GM18951 (cell line): ENCODE results near the gene ZC2HC1C.
A peak's percentile ranks its signal among the peaks of the same experiment; 100 is the strongest.

Source experiments
- POLR2A ChIP-seq: IDR thresholded peaks from 4 replicates; pipeline ENCODE4 v1.6.1; 2011; ENCODE audit warnings: mild to moderate bottlenecking; ENCODE audit not compliant: insufficient read length, insufficient read depth; ENCODE audit errors: extremely low read depth
- in situ Hi-C: fragments of 300-500 bp; cut with MboI; formaldehyde crosslinking; loops from one replicate; pipeline ENCODE4 v1.12.0; 2022; ENCODE audit warnings: low sequenced_read_pairs, mixed read lengths, inconsistent platforms; ENCODE audit not compliant: unreplicated experiment

ZC2HC1C gene

DNA sequence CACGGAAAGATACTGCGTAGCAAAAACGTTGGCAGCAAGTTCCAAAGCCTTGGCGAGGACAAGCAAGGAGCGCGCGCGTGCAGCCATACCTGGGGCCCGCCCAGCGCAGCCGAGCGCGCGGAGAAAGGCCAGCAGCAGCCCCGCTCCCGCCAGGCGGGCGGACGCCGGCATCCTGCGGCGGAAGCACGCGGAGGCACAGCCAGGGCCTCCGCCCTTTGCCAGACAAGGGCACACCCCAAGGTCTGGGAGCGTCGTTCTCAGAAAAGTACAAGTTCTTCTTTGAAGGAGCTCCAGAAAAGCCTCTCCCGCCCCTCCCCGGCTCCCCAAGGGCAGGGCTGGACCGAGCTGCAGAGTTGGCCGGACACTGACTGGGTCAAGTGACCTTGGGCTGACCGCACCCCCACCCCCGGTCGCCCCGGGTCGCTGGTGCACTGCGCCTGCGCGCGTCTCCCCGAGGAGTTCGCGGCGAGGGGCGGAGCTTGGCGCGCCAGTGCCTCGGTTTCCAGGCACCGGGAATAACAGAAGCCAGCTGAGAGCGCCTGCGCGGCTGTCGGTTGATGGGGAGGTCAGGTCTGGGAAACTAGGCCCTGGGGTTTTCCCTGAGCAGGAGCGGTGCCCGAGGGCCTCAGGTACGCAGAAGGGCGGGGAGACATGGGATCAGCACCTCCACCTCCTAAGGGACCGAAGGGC, at the start of gene ZC2HC1C:
Gene ZC2HC1C, plus strand, starts transcription at position 521 of the 690 bp plus-strand sequence. CDS start 933 bp downstream, outside the sequence.
- peak; percentile 85 for TF ChIP-seq POLR2A
- in situ Hi-C loops: no loop called here

DNA sequence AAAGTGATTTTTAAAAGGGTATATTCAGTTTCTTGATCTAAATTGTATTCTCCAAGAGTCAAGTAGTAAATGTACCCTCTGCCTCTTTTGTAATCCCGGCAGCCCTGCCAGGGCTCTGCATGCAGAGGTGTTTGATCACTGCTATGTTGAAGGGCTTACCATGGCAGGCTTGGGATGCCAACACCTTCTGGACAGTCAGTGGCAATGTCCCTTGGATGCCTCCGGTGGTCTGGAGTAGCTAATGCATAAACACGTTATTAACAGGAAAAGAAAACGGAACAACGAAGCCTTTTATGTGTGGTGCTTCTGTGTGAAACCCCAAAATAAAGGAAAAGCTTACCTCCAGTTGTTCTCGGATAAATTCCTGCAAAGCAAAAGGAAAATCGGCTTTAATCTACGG, 46.8 kb upstream of the ZC2HC1C start:
- in situ Hi-C loops: no loop called here
- TF ChIP-seq POLR2A: no peak

GRCh38 chr14:75023108-75023507, 46.3 kb upstream of the ZC2HC1C start:
- no peak for TF ChIP-seq POLR2A
- in situ Hi-C loops: no loop called here

GRCh38 chr14:75025082-75025481, 44.4 kb upstream of the ZC2HC1C start:
- in situ Hi-C loops: no loop called here

GRCh38 chr14:75025876-75026275, 43.6 kb upstream of the ZC2HC1C start:
- in situ Hi-C loops: no loop called here
- TF ChIP-seq POLR2A: no peak

More at GRCh38 chr14:75025082-75025481, 44.4 kb upstream of the ZC2HC1C start:
- TF ChIP-seq POLR2A: no peak

GRCh38 chr14:75030147-75030546, 39.3 kb upstream of the ZC2HC1C start:
- TF ChIP-seq POLR2A: no peak
- in situ Hi-C loops: no loop called here

DNA sequence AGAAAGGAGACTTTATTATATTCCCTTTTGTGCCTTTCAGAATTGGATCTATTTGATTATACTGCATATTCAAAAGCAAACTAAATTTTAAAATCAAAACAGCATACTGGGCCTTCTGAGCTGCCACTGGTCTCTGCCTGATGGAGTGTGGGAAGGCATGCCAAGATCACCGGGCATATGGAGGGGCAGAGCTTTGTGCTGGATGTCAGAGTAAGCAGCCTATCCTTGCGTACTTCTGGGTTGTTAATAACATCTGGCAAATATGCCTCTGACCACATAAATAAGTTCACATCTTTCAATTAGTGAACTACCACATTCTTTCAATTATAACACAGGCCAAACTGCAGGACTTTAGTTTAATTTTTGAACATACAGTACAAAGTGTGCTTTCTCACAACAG, 36.5 kb upstream of the ZC2HC1C start:
- TF ChIP-seq POLR2A: no peak
- in situ Hi-C loops: no loop called here

DNA sequence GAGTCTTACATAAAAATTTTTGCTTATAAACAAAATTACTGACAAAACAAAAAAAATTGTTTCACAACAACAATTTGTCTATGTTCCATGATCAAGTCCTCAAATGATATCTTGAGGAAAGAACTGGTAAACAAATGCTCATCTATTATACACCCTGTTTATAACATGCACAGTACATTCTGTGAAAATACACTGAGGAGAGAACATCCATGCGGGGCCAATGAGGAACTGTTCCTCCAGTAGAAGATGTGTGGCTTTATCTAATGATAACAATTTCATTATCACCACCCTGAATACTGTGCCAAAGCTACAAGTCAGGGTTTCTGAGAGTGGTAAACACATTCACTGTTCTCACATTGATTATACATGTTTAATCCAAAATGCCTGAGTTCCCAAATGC, 28.9 kb upstream of the ZC2HC1C start:
- in situ Hi-C loops: no loop called here
- TF ChIP-seq POLR2A: no peak

DNA sequence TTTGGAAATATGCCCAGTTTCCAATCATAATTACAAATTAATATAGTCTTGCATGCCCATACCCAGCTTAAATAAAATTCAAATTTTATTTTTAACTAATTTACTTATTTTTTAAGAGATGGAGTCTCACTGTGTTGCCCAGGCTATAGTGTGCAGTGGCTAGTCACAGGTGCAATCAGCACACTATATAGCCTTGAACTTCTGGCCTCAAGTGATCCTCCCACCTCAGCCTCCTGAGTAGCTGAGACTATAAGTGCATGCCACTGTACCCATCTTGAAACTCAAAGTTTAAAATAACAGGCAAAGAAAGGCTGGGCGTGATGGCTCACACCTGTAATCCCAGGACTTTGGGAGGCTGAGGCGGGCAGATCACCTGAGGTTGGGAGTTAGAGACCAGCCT, 28.5 kb upstream of the ZC2HC1C start:
- in situ Hi-C loops: no loop called here
- no peak for TF ChIP-seq POLR2A

- TF ChIP-seq POLR2A: no peak
- in situ Hi-C loops: no loop called here
Observed at GRCh38 chr14:75041613-75042012, 27.8 kb upstream of the ZC2HC1C start.

GRCh38 chr14:75042035-75042434, 27.4 kb upstream of the ZC2HC1C start:
- in situ Hi-C loops: no loop called here
- no peak for TF ChIP-seq POLR2A

GRCh38 chr14:75044322-75044721, 25.1 kb upstream of the ZC2HC1C start:
- in situ Hi-C loops: no loop called here
- TF ChIP-seq POLR2A: no peak

GRCh38 chr14:75044752-75045151, 24.7 kb upstream of the ZC2HC1C start:
- in situ Hi-C loops: no loop called here
- TF ChIP-seq POLR2A: no peak

GRCh38 chr14:75046275-75046674, 23.2 kb upstream of the ZC2HC1C start:
- TF ChIP-seq POLR2A: no peak

More at GRCh38 chr14:75046275-75046674, 23.2 kb upstream of the ZC2HC1C start:
- in situ Hi-C loops: no loop called here
